Measurements from ENCODE around the gene GABRG3.
A peak's percentile ranks its signal among the peaks of the same experiment; 100 is the strongest.

Gene GABRG3

DNA sequence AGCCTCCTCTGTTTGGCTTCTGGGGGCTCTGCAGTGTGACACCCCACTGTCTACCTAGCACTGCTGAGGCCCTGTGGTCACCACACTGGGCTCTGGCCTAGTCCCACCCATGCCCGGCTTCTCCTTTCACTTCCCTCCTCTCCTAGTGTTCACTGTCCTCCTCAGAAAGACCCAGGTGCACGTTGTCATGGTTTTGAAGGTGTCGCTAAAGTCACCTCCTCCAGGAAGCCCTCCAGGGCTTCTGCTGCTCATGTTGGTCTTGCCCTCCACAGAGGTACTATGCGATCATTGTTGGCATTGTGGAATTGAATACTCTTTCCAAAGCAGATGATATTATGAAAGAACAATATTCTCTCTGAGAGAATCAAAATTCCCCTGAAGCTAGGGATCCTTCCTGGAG lies 163.5 kb downstream of the GABRG3 start:
- TF ChIP-seq, protein P1, sequence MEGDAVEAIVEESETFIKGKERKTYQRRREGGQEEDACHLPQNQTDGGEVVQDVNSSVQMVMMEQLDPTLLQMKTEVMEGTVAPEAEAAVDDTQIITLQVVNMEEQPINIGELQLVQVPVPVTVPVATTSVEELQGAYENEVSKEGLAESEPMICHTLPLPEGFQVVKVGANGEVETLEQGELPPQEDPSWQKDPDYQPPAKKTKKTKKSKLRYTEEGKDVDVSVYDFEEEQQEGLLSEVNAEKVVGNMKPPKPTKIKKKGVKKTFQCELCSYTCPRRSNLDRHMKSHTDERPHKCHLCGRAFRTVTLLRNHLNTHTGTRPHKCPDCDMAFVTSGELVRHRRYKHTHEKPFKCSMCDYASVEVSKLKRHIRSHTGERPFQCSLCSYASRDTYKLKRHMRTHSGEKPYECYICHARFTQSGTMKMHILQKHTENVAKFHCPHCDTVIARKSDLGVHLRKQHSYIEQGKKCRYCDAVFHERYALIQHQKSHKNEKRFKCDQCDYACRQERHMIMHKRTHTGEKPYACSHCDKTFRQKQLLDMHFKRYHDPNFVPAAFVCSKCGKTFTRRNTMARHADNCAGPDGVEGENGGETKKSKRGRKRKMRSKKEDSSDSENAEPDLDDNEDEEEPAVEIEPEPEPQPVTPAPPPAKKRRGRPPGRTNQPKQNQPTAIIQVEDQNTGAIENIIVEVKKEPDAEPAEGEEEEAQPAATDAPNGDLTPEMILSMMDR (conservative IDR thresholded peaks at IDR 0.05): no peak
- H3K27ac ChIP-seq: no peak overlapping the region

DNA sequence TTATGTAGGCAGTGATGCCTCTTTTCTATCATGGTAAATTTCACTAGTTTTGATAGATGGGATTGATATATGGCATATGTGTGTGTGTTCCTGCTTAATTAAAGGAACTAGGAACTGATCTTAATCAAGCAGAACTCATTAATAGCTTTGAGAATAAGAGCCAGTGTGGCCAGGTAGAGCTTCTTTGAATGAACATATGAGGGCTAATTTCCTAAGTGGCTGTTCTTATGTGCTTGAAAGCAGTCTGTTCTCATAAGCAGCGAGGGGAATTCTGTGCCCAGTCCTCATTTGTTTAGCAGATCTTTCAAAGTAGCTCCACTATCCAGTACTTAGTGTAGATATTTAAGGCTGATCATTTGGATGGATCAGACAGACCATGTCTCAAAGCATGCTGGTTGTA lies 164.2 kb downstream of the GABRG3 start:
- TF ChIP-seq, protein P1 (conservative IDR thresholded peaks at IDR 0.05): no peak
- no peak overlapping the region for H3K27ac ChIP-seq

DNA sequence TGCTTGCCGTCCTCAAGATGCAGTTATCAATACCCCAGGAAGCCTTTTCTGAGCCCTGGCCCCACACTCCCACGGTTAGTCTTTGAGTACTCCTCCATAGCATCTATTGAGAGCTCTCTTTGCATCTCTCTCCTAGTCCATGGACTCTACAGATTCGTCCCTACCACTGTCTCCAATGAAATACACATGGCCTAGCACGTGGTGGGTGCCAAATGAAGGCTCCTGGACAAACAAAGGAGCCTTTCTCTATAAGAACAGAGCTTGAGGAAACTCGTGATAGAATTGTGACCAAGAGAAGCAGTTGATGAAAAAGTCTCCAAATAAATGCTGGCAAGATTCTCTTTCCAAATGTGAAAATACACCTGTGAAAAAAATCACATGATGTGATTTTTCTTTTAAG lies 166.1 kb downstream of the GABRG3 start:
- no peak overlapping the region for H3K27ac ChIP-seq
- TF ChIP-seq, protein P1 (conservative IDR thresholded peaks at IDR 0.05): no peak

DNA sequence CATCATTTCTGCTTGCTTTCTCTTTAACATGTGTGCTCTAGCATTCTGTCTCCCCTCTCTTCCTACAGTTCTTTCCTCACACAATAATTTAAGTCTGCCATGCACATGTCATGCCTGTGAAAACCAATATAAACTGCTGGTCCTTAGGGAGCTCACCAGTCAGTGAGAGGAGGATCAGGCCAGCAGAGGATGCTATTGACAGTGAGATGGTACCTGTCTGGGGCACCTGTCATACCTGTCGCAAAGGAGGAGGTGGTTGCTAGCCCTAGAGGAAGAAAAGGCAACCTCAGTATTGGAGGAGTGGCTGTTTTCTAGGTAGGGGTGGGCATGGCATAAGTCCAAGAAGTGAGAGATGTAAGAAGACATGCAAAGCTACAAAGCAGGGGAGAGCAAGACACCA lies 194.6 kb downstream of the GABRG3 start:
- no peak overlapping the region for H3K27ac ChIP-seq
- TF ChIP-seq, protein P1 (conservative IDR thresholded peaks at IDR 0.05): peak; percentile 30; the same call in 1 of the 2 replicates

DNA sequence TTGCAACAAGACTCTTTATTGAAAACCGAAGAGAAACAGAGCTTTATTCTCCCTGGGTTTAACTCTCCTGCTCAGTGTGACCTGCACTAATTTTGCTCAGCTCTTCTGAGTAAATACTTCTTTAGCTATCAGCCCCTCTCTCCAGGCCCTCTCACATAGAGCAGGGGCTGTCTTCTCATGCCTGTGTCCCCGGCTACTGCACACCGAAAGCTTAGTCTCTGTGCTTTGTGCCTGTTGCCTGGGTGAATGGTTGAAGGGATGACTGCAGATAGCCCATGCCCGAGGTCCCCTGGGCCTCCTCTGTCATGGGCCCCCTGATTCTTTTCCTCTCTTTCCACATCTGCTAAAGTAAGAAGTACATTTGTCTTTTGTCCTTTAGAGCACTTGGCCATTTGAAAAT lies 195.9 kb downstream of the GABRG3 start:
- TF ChIP-seq, protein P1 (conservative IDR thresholded peaks at IDR 0.05): no peak
- H3K27ac ChIP-seq: no peak overlapping the region

DNA sequence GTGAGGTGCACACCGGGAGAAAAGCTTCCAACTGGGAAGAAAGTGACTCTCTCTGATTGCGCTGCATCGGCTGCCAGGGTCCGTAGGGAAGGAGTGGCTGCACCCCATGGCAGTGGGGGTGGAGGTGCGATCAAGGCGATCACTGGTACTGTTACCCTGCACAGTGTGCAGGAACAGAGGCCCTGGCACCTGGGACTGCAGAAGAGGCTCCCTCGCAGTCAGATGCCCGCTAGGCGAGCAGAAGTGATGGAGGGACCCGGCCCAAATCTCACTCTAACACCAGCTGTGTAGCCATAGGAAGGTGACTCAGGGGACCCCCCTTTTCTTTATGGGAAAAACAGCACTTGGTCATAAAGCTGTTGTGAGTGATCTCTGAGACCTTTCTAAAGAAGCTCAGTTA lies 196.8 kb downstream of the GABRG3 start:
- TF ChIP-seq, protein P1 (conservative IDR thresholded peaks at IDR 0.05): no peak
- H3K27ac ChIP-seq: no peak overlapping the region

DNA sequence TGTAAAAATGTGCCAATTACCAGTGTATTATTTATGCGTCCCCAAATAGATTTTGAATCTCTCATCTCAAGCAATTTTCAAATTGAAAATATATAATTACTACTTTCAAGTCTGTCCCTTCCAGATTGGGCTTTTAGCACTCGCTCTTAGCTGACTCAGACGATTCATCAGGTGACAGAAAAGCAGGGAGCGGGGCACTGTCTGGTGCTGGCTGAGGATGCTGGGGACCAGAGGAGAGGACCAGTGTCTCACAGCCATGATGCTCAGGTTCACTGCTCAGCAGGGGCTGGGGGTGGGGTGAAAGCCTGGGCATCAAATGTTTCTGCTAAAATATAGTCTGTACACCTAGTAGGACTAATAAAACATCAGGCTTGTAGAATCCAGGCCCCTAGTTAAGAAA lies 199.9 kb downstream of the GABRG3 start:
- TF ChIP-seq, protein P1 (conservative IDR thresholded peaks at IDR 0.05): no peak
- H3K27ac ChIP-seq: no peak overlapping the region

DNA sequence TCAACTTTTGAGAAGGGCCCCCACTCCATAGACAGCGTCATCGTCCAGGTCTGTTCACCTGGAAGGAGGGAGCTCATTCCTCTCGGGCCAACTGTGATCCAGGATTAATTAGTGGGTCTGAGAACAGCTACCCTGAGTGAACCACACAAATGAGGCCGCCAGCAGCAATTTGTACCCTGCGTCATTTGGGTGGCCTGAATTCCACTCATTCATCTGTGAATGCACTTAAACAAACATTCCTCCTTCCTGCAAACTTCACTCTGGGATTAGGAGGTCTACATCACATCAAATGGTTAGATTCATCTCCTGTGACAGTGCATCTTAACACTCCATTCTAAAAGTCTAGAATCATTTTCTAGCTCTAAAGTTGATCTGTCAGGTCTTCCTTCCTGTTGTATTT lies 201.8 kb downstream of the GABRG3 start:
- TF ChIP-seq, protein P1 (conservative IDR thresholded peaks at IDR 0.05): no peak
- no peak overlapping the region for H3K27ac ChIP-seq
